HG03469 (cell line): ENCODE results near the gene SPN.
"Not testable (repeated sequence)": the region's sequence is repeated elsewhere in the genome, so short reads cannot be mapped to it uniquely, and the experiment has no call there.

Experiments
- ATAC-seq: cut with Tn5 transposase; IDR thresholded peaks from one replicate; pipeline ENCODE4 v1.9.1; 2021; ENCODE audit warnings: mild to moderate bottlenecking, moderate library complexity, moderate number of reproducible peaks; ENCODE audit not compliant: unreplicated experiment

The SPN gene, protein sequence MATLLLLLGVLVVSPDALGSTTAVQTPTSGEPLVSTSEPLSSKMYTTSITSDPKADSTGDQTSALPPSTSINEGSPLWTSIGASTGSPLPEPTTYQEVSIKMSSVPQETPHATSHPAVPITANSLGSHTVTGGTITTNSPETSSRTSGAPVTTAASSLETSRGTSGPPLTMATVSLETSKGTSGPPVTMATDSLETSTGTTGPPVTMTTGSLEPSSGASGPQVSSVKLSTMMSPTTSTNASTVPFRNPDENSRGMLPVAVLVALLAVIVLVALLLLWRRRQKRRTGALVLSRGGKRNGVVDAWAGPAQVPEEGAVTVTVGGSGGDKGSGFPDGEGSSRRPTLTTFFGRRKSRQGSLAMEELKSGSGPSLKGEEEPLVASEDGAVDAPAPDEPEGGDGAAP

GRCh38 chr16:29663016-29663806, at the start of gene SPN:
Gene SPN (plus strand): TSS chr16:29663247. CDS start chr16:29663729, 482 bp downstream.
- no peak for ATAC-seq

DNA sequence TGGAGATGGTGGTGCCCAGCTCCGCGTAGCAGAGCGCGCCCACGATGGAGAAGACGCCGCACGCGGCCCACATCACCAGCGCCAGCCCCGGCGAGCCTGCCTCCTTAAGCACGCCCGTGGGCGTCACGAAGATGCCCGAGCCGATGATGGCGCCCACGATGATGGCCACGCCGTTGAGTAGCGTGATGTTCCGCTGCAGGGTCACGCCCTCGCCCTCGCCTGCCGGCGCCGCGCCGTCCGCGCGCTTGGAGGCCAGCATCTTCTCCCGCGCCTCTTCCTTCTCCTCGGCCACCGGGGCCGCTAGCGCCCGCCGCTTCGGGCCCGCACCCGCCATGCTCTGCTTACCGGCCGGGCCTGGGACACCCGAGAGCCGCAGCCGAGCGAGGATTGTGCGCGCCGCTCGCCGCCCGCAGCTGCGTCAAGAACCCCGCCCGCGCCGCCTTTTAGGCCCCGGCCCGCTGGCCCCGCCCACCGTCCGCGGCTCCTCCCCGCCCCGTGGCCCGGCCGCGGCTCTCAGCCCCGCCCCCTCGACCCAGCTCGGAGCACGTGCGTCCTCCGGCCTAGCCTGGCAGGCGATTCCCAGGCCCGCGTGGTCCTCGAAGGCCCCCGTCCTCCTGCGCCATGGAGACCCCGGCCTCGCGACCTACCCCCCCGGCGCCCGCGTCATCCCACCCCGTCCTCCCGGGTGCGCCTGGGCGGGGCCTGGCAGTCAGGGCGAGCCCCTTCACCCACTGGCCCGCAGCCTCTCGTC, 49.6 kb upstream of the SPN start:
- not testable (repeated sequence) for ATAC-seq

- ATAC-seq, result not testable (repeated sequence)
Measured at GRCh38 chr16:29614691-29615314, 48.2 kb upstream of the SPN start.

DNA sequence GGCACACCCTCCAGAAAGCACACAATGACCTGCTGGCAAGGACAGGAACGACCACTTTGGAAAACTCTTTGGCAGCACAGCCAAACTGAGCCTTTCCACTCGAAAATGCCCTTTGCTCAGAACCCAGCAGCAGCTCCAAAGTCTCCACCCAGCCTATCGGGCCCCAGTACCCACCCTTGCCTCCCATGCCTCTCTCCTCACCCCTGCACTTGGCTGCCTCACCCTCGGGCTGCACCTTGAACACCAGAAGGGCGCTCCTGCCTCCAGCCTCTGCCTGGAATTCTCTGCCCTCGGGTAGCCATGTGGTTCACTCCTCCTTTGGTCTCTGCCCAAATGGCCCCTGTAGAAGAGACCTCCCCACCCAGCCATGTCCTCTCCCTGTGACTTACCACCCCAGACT, 46.9 kb upstream of the SPN start:
- not testable (repeated sequence) for ATAC-seq

GRCh38 chr16:29620591-29620990, 42.5 kb upstream of the SPN start:
- not testable (repeated sequence) for ATAC-seq

GRCh38 chr16:29622738-29623137, 40.3 kb upstream of the SPN start:
- not testable (repeated sequence) for ATAC-seq

GRCh38 chr16:29623253-29623652, 39.8 kb upstream of the SPN start:
- ATAC-seq, result not testable (repeated sequence)

DNA sequence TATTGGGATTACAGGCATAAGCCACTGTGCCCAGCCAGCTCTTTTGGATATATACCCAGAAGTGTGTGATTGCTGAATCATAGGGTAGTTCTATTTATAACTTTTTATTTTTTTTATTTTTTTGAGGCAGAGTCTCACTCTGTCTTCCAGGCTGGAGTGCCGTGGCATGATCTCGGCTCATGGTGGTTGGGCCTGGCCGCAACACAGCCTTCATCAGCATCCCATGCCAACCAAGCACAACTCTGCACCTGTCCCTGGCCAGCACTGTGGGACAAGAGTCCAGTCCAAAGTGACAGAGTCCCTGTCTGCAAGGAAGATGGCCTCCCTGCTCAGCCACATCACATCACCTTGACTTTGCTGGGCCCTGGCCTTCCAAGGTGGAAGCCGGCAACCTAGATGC, 37.9 kb upstream of the SPN start:
- ATAC-seq, result not testable (repeated sequence)

DNA sequence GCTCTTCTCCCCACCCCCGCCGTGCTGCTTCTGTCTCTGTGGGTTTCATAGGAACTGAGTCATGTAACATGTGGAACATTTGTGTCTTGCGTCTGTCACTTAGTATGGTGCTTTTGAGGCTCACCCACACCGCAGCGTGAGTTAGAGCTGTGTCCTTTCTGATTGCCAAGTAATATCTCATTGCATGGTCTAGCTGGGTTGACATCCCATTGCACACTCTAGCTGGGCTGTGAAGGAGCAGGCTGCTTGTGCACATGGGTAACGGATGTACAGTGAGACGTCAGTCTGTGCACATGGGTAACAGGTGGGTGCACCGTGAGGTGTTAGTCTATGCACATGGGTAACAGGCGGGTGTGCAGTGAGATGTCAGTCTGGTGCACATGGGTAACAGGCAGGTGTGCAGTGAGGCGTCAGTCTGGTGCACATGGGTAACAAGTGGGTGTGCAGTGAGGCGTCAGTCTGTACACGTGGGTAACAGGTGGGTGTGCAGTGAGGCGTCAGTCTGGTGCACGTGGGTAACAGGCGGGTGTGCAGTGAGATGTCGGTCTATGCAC, 36.2 kb upstream of the SPN start:
- peak; percentile 46 for ATAC-seq

DNA sequence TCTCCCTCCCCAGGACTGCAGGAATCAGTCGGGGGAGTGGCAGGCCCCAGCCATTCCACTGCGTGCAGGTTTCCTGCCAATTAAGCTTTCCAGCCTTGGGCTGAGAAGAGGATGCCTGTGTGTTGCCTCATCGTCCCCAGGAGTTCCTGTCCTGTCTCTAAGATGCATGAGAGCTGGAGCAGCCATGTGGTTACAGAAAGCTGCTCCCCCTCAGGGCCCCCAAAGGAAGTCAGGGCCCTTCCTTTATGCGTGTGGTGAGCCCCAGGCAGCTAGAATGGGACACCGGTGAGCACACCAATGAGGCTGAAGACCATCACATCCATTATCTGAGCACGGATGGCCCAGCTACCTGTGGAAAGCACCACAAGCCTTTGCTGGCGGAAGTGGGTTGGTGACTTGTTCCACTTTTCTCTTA, 35.4 kb upstream of the SPN start:
- ATAC-seq, result peak; percentile 22

DNA sequence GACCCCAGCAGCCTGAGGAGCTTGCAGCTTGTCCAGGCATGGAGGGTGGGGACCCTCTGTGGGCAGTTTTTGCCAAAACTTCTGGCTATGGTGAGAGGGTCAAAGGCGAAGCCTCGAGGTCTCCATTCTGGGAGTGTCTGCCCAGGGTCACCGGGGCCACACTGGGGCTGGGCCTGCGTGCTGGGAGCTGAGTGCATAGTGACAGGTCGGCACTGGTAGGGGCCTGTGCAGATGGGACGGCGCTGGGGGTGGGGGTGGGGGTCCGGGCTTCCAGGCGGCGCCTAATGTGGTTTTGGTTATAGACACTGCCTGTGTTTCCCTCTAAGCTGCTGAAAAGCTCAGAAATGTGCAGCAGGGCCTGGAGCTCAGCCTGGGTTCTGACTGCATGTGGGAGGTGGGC, 34.3 kb upstream of the SPN start:
- ATAC-seq, result not testable (repeated sequence)

GRCh38 chr16:29629318-29629717, 33.7 kb upstream of the SPN start:
- ATAC-seq, result not testable (repeated sequence)

DNA sequence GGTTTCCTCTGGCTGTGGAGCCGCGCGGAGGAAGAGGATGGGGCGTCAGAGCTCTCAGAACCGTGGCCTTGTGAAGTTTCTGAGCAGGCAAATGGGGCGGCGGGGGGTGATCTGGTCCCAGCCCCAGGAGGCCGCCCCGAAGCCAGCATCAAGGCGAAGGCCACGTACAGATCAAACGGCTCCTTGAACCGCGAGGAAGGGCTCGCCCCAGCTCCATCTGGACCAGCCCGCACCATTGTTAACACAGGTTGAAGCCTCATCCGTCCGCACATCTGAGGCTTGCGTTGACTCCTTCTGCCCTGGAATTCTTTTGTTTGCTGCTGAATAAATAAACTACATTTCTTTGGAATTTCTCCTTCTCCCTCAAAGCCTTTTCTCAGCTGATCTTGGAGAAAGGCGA, 31.4 kb upstream of the SPN start:
- ATAC-seq, result not testable (repeated sequence)

GRCh38 chr16:29635902-29636301, 27.1 kb upstream of the SPN start:
- ATAC-seq, result not testable (repeated sequence)

GRCh38 chr16:29636368-29636767, 26.7 kb upstream of the SPN start:
- ATAC-seq, result not testable (repeated sequence)

- ATAC-seq, result not testable (repeated sequence)
Measured at GRCh38 chr16:29638751-29639150, 24.3 kb upstream of the SPN start.

DNA sequence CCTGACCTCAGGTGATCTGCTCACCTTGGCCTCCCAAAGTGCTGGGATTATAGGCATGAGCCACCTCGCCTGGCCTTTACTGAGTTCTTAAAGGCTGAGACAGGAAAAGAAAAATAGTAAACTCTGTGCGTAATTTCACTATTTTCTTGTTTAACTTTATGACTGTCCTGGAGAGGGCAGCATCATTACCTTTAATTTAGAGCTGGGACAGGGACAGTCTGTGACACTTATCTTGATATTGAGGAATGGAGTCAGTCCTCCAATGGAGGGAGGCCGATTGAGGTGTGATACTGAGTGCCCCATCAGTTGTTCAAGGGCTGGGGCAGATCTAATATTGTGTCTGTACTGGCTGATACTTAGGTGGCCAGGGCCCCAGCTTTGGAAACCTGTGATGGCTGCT, 21.5 kb upstream of the SPN start:
- no peak for ATAC-seq

- no peak for ATAC-seq
Measured at GRCh38 chr16:29643596-29643995, 19.5 kb upstream of the SPN start.

DNA sequence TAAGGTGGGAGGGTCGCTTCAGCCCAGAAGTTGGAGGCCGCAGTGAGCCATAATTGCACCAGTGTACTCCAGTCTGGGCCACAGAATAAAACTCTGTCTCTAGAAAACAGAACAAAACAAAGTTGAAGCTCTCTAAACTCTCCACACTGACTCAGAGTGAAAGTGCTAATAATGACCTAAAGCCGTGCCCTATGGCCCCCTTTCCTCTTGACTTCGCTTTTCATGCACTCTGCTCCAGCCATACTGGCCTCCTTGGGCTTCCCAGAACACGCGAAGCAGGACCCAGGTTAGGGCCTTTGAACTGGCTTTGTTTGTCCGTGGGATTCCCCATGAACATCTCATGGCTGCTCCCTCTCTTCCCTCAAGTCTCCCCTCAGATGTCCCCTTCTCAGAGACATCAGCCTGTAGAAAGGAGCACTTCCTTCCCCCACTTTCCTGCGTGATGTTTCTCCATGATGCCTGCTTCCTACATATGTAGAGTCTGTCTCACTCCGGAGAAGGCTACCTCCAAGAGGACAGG, 18.6 kb upstream of the SPN start:
- ATAC-seq, result no peak
